Fibroblast of the aortic adventitia (primary cell): ENCODE measurements around the gene MED27. TPM values are rescaled to one million over a fixed set of nuclear protein-coding genes. Genes with fewer than 3 reads are reported as not detected.
A peak's percentile ranks its signal among the peaks of the same experiment; 100 is the strongest.

Experiments
- DNase-seq: peaks from one replicate; pipeline ENCODE4 v3.0.0-alpha.2; 2010; ENCODE audit warnings: low read depth
- H3K4me3 ChIP-seq: 2 replicates; pipeline ENCODE4 v1.5.1; 2011; ENCODE audit warnings: low read depth, mild to moderate bottlenecking, control low read depth, low read length, moderate library complexity
- total RNA-seq: library from RNA; depleted of rRNA; stranded (reverse); fragments of >200 nt; gene quantifications from 2 replicates; pipeline ENCODE4 v1.2.3, GENCODE V29; 2012; ENCODE audit warnings: low replicate concordance
- TF ChIP-seq, protein P1 (sequence below): IDR thresholded peaks from 2 replicates; pipeline ENCODE4 v1.5.1; 2011; ENCODE audit warnings: mild to moderate bottlenecking, low read length, control low read depth, inconsistent platforms; ENCODE audit not compliant: insufficient read depth

The MED27 gene
- total RNA-seq, 1 donor: 29.4 TPM

- no peak for DNase-seq
- no peak overlapping the region for H3K4me3 ChIP-seq
- TF ChIP-seq, protein P1, sequence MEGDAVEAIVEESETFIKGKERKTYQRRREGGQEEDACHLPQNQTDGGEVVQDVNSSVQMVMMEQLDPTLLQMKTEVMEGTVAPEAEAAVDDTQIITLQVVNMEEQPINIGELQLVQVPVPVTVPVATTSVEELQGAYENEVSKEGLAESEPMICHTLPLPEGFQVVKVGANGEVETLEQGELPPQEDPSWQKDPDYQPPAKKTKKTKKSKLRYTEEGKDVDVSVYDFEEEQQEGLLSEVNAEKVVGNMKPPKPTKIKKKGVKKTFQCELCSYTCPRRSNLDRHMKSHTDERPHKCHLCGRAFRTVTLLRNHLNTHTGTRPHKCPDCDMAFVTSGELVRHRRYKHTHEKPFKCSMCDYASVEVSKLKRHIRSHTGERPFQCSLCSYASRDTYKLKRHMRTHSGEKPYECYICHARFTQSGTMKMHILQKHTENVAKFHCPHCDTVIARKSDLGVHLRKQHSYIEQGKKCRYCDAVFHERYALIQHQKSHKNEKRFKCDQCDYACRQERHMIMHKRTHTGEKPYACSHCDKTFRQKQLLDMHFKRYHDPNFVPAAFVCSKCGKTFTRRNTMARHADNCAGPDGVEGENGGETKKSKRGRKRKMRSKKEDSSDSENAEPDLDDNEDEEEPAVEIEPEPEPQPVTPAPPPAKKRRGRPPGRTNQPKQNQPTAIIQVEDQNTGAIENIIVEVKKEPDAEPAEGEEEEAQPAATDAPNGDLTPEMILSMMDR: no peak
These were observed 120.6 kb downstream of the MED27 start for GRCh38 chr9:131959056-131959455.

GRCh38 chr9:131954299-131954698 is 125.4 kb downstream of the MED27 start:
- TF ChIP-seq, protein P1: no peak
- H3K4me3 ChIP-seq: no peak overlapping the region
- DNase-seq: no peak

- peak; percentile 70 for DNase-seq
- H3K4me3 ChIP-seq: no peak overlapping the region
- TF ChIP-seq, protein P1: no peak
These were observed 127.8 kb downstream of the MED27 start for GRCh38 chr9:131951905-131952304.

- DNase-seq: no peak
- H3K4me3 ChIP-seq: no peak overlapping the region
- TF ChIP-seq, protein P1: no peak
These were observed 128.5 kb downstream of the MED27 start for GRCh38 chr9:131951155-131951554.

DNA sequence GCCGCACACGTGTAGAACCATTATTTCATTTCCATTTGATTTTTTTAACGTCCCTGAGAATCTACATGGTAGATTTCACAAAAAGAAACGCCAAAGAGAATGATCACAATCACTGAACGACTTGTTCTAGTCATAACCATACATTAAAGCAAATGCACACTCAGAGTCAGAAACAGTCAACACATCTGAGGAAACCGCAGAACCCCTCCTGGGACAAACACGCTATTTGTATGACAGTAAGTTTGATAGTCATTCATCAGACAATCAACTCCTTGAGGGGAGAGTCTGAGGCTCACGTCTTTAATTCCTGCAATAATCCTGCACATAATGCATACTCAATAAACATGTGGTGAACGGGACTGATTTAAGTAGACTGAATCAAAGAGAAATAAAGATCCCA is 129.2 kb downstream of the MED27 start:
- TF ChIP-seq, protein P1: no peak
- no peak for DNase-seq
- H3K4me3 ChIP-seq: no peak overlapping the region

- H3K4me3 ChIP-seq: no peak overlapping the region
- TF ChIP-seq, protein P1: no peak
- DNase-seq: no peak
These were observed 133.5 kb downstream of the MED27 start for GRCh38 chr9:131946180-131946579.

- H3K4me3 ChIP-seq: no peak overlapping the region
- TF ChIP-seq, protein P1: no peak
- DNase-seq: no peak
These were observed 136.3 kb downstream of the MED27 start for GRCh38 chr9:131943351-131943841.
